K562 (cell line): ENCODE data around the gene R3HDM1. TPM values are rescaled to one million over a fixed set of nuclear protein-coding genes. Genes with fewer than 3 reads are reported as not detected.

Source experiments
- ATAC-seq: fragments of 200-7000 bp; cut with Tn5 transposase; 3 replicates; pipeline ENCODE4 v1.9.1; 2020; ENCODE audit warnings: moderate library complexity
- BruUV-seq: library from RNA; stranded (reverse); fragments of 400-500 nt; replicated peaks from 2 replicates; lab custom pipeline; 2021; lab: Mats Ljungman, UMichigan
- CTCF ChIA-PET: fragments of 300-600 bp; formaldehyde crosslinking; extraction: SDS; loops from one replicate; lab custom pipeline; 2021; ENCODE audit warnings: low intra/inter-chr PET ratio; lab: Yijun Ruan, JAX
- POLR2A ChIA-PET: fragments of 300-600, 350-650 bp; sonication (Branson Sonifier 250); formaldehyde crosslinking; extraction: SDS; loops from one replicate; lab custom pipeline; 2021; ENCODE audit warnings: antibody characterized with exemption, inconsistent platforms; lab: Yijun Ruan, JAX
- DNase-seq, 4 experiments: peaks; one replicate each; pipeline versions ENCODE4 v3.0.0 to v3.0.0-alpha.2; 2011 to 2018; ENCODE audit warnings: low spot score in 3 of 4, mixed read lengths in 3 of 4; ENCODE audit errors: extremely low read depth in 1 of 4
- FAIRE-seq: peaks from 2 replicates; lab custom pipeline; 2011; peaks lifted over from hg19 to GRCh38; lab: Jason Lieb, UNC
- H2AFZ ChIP-seq: 2 replicates; pipeline ENCODE4 v1.6.0; 2011; ENCODE audit warnings: low read depth, low read length, control low read depth, inconsistent platforms
- H3K27ac ChIP-seq: fragments of 200-600 bp; 3 replicates; pipeline ENCODE4 v1.8.0; 2011; ENCODE audit warnings: low read depth, mild to moderate bottlenecking, control low read depth, inconsistent platforms, low read length, moderate library complexity, mixed read lengths; ENCODE audit errors: extremely low read depth
- H3K27me3 ChIP-seq, 2 experiments: fragments of 300-600 bp in 1 of 2; 2 replicates in 1 of 2; 3 replicates in 1 of 2; pipeline versions ENCODE4 v1.6.0 to v1.8.0; 2011; ENCODE audit warnings: inconsistent platforms in 2 of 2, low read length in 2 of 2, mild to moderate bottlenecking in 1 of 2, mixed read lengths in 1 of 2, moderate library complexity in 1 of 2; ENCODE audit not compliant: control insufficient read depth in 2 of 2, insufficient read depth in 2 of 2
- H3K36me3 ChIP-seq: fragments of 300-600 bp; 3 replicates; pipeline ENCODE4 v1.8.0; 2011; ENCODE audit warnings: mild to moderate bottlenecking, low read length, inconsistent platforms; ENCODE audit not compliant: control insufficient read depth, insufficient read depth
- H3K4me1 ChIP-seq, 2 experiments: fragments of 200-600 bp in 1 of 2; replicated peaks in 1 of 2; 2 replicates in 1 of 2; 3 replicates in 1 of 2; pipeline versions ENCODE4 v1.5.1 to v1.8.0; 2011; ENCODE audit warnings: inconsistent platforms in 2 of 2, low read length in 2 of 2, mild to moderate bottlenecking in 1 of 2, mixed read lengths in 1 of 2, moderate library complexity in 1 of 2; ENCODE audit not compliant: control insufficient read depth in 2 of 2, insufficient read depth in 2 of 2
- H3K4me2 ChIP-seq: 2 replicates; pipeline ENCODE4 v1.6.1; 2011; ENCODE audit warnings: low read length, control low read depth, inconsistent platforms, mixed read lengths; ENCODE audit not compliant: insufficient read depth
- H3K4me3 ChIP-seq: fragments of 200-600 bp; sonication (generic), shearing (Covaris generic); 2 replicates; pipeline ENCODE4 v1.5.1; 2016; ENCODE audit warnings: control low read depth, inconsistent platforms
- H3K79me2 ChIP-seq: fragments of 200-600 bp; 3 replicates; pipeline ENCODE4 v1.8.0; 2011; ENCODE audit warnings: low read length, inconsistent platforms; ENCODE audit not compliant: control insufficient read depth, insufficient read depth
- H3K9ac ChIP-seq, 2 experiments: 2 replicates each; pipeline versions ENCODE4 v1.6.0 to v1.6.1; 2011; ENCODE audit warnings: low read depth in 2 of 2, low read length in 2 of 2, control low read depth in 1 of 2, inconsistent platforms in 1 of 2, mild to moderate bottlenecking in 1 of 2, mixed read lengths in 1 of 2; ENCODE audit not compliant: insufficient read depth in 1 of 2
- H3K9me1 ChIP-seq: one replicate; pipeline ENCODE4 v1.6.0; 2011; ENCODE audit warnings: inconsistent platforms, mild to moderate bottlenecking, low read length, moderate library complexity; ENCODE audit not compliant: control insufficient read depth, insufficient read depth
- H3K9me3 ChIP-seq: replicated peaks from 2 replicates; pipeline ENCODE4 v1.5.1; 2011; ENCODE audit warnings: low read depth, low read length, inconsistent platforms; ENCODE audit not compliant: control insufficient read depth, insufficient read depth
- H4K20me1 ChIP-seq: replicated peaks from 2 replicates; pipeline ENCODE4 v1.6.1; 2011; ENCODE audit warnings: low read length, inconsistent platforms, mixed read lengths; ENCODE audit not compliant: control insufficient read depth, insufficient read depth
- CCNT2 ChIP-seq: IDR thresholded peaks from 2 replicates; pipeline ENCODE4 v1.6.1; 2011; ENCODE audit warnings: borderline replicate concordance, low read depth, mild to moderate bottlenecking, moderate library complexity, mixed read lengths, low read length; ENCODE audit not compliant: insufficient read length; ENCODE audit errors: extremely low read depth
- ELK1 ChIP-seq: sonication (generic); formaldehyde crosslinking; IDR thresholded peaks from 2 replicates; pipeline ENCODE4 v1.8.1; 2022; ENCODE audit warnings: missing genetic modification reagents
- FOXJ2 ChIP-seq: fragments of 200-800 bp; sonication (Bioruptor generic); IDR thresholded peaks from 2 replicates; pipeline ENCODE4 v1.6.1; 2016; ENCODE audit warnings: missing genetic modification characterization, missing compliant biosample characterization
- HDAC1 ChIP-seq, 2 experiments: fragments of 450-650 bp; IDR thresholded peaks; 2 replicates each; pipeline ENCODE4 v1.6.1; 2016 to 2017; ENCODE audit warnings: inconsistent platforms in 1 of 2, mild to moderate bottlenecking in 1 of 2, moderate library complexity in 1 of 2
- MECOM ChIP-seq: fragments of 250-450 bp; sonication (Bioruptor Pico); IDR thresholded peaks from 2 replicates; pipeline ENCODE4 v1.8.0; 2022; ENCODE audit warnings: inconsistent platforms
- NR3C1 ChIP-seq: sonication (generic); formaldehyde crosslinking; IDR thresholded peaks from 2 replicates; pipeline ENCODE4 v1.8.1; 2022; ENCODE audit warnings: missing genetic modification reagents
- PRPF4 ChIP-seq: fragments of 200-400 bp; formaldehyde crosslinking; IDR thresholded peaks from one replicate; pipeline ENCODE4 v1.6.1; 2017; ENCODE audit warnings: low read length, low read depth, mild to moderate bottlenecking; ENCODE audit not compliant: insufficient read depth, poor library complexity, severe bottlenecking
- ZNF316 ChIP-seq: fragments of 450-650 bp; IDR thresholded peaks from 2 replicates; pipeline ENCODE4 v1.6.1; 2016
- ZNF639 ChIP-seq, 2 experiments: fragments of 200-800 bp in 1 of 2; sonication (Bioruptor generic) in 1 of 2; sonication (generic) in 1 of 2; formaldehyde crosslinking in 1 of 2; IDR thresholded peaks in 1 of 2; conservative IDR thresholded peaks in 1 of 2; 2 replicates each; pipeline versions ENCODE4 v1.5.0 to v1.6.1; 2016 to 2020; ENCODE audit warnings: missing compliant biosample characterization in 1 of 2, missing genetic modification characterization in 1 of 2, missing genetic modification reagents in 1 of 2
- in situ Hi-C: fragments of 300-500 bp; cut with MboI; formaldehyde crosslinking; loops from 4 replicates; pipeline ENCODE4 v1.15.0; 2018; ENCODE audit warnings: inconsistent platforms, mixed read lengths
- intact Hi-C: fragments of 100-400 bp; cut with micrococcal nuclease; formaldehyde crosslinking; loops from 2 replicates; pipeline ENCODE4 v1.14.2; 2022
- polyA plus RNA-seq, 8 experiments: library from polyadenylated mRNA; depleted of rRNA in 4 of 8; stranded (reverse) in 5 of 8; unstranded in 3 of 8; fragments of >200 nt; fragmentation: Nextera tagmentation in 2 of 8; fragmentation: Illumina TruSeq in 1 of 8; extraction: Ambion mirVana in 2 of 8; extraction: Trizol in 1 of 8; gene quantifications; 2 replicates each; pipeline versions ENCODE4 v1.2.1 to v1.2.3, GENCODE V29; 2011 to 2014; ENCODE audit warnings: inconsistent platforms in 1 of 8, missing spikeins in 1 of 8
- total RNA-seq, 7 experiments: library from RNA; depleted of rRNA in 6 of 7; stranded (reverse); fragments of >200 nt in 6 of 7; fragmentation: Illumina TruSeq in 2 of 7; extraction: Trizol in 2 of 7; gene quantifications; 2 replicates each; pipeline versions ENCODE4 v1.2.1 to v1.2.3, GENCODE V29; 2011 to 2021; ENCODE audit warnings: low replicate concordance in 1 of 7

Gene R3HDM1
- total and polyA plus RNA-seq, 9 of the 15 experiments (the other 6 are each of a cell fraction or from before 2014, with no cell fraction given), result 12.4 to 89.4 (median 31.0) TPM

- TF ChIP-seq MECOM (CRISPR knock-in tag) (no peak), ZNF639 (CRISPR knock-in tag; conservative IDR thresholded peaks at IDR 0.05 in 1 of 2, IDR thresholded peaks at IDR 0.05 in 1 of 2) (no peak), CCNT2 (no peak)
- H2AFZ ChIP-seq, result no peak overlapping the region
- H3K4me1 ChIP-seq, result no peaks in the 10 kb centered on the region
- POLR2A ChIA-PET, result no interaction called here
- H3K9ac ChIP-seq, result no peak overlapping the region
- H3K9me3 ChIP-seq, result no peaks in the 10 kb centered on the region
- no TSS peak for BruUV-seq
- DNase-seq (no peak), FAIRE-seq (no peak), ATAC-seq (no peak; the same call in 2 of the 3 replicates)
- no peak overlapping the region for H3K4me3 ChIP-seq
- H3K36me3 ChIP-seq, result peaks cover 50% of the 10 kb centered on the region
- H3K27ac ChIP-seq, result no peak overlapping the region
- in situ Hi-C loops, result no loop called here
- H3K27me3 ChIP-seq, result no peaks in the 10 kb centered on the region
- CTCF ChIA-PET, result no interaction called here
- intact Hi-C loops, result no loop called here
- no peaks in the 10 kb centered on the region for H3K9me1 ChIP-seq
- H3K4me2 ChIP-seq, result no peak overlapping the region
- H3K79me2 ChIP-seq, result no peaks in the 10 kb centered on the region
- H4K20me1 ChIP-seq, result no peaks in the 10 kb centered on the region
Observed at GRCh38 chr2:135664623-135665068, 133.4 kb downstream of the R3HDM1 start.

- intact Hi-C loops, result no loop called here
- no peaks in the 10 kb centered on the region for H3K79me2 ChIP-seq
Observed at GRCh38 chr2:135667045-135667444, 135.8 kb downstream of the R3HDM1 start.

More at GRCh38 chr2:135667045-135667444, 135.8 kb downstream of the R3HDM1 start:
- CTCF ChIA-PET, result no interaction called here
- no TSS peak for BruUV-seq
- no peak for TF ChIP-seq HDAC1 (IDR thresholded peaks at IDR 0.05)
- 0 out of 2 replicates have a peak, but pooled peaks have one; percentile 13 for TF ChIP-seq ZNF316
- TF ChIP-seq ELK1 (CRISPR knock-in tag), result no peak
- TF ChIP-seq FOXJ2, result no peak
- TF ChIP-seq PRPF4, result no peak
- TF ChIP-seq NR3C1 (CRISPR knock-in tag), result no peak
- TF ChIP-seq, all 486 proteins: peak for 1
- Histone ChIP-seq H2AFZ (no peak overlapping the region), H3K9me1 (no peaks in the 10 kb centered on the region), H3K36me3 (peaks cover 40% of the 10 kb centered on the region), H3K4me3 (no peak overlapping the region), H3K4me1 (no peaks in the 10 kb centered on the region), H4K20me1 (no peaks in the 10 kb centered on the region), H3K4me2 (no peak overlapping the region), H3K9me3 (no peaks in the 10 kb centered on the region), H3K27ac (no peak overlapping the region), H3K27me3 (no peaks in the 10 kb centered on the region), H3K9ac (no peak overlapping the region)
- in situ Hi-C loops, result no loop called here
- POLR2A ChIA-PET, result no interaction called here
- ATAC-seq (no peak), FAIRE-seq (no peak), DNase-seq (no peak)
